ENCODE results near the gene VDAC1.

The VDAC1 gene

DNA sequence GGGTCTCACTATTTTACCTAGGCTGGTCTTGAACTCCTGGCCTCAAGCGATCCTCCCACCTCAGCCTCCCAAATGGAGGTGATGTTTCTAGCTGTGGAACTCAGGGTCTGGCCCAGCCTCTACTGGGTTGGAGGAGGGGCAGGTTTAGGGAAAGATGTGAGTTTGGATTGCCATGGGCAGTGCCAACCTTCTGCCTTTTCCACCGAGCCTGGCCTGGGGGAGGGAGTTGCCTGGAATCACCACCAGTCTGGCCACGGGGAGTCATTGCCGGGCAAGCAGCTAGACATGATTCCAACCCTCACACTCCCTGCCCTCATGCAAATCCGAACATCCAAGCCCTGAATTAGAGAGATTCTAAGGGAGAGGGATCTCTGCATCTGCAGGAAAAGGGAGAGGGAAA, 21.0 kb upstream of the VDAC1 start:
- DNase-seq (ENCODE audit: low read depth in 2 of 3, low spot score in 1 of 3), result no peak

DNA sequence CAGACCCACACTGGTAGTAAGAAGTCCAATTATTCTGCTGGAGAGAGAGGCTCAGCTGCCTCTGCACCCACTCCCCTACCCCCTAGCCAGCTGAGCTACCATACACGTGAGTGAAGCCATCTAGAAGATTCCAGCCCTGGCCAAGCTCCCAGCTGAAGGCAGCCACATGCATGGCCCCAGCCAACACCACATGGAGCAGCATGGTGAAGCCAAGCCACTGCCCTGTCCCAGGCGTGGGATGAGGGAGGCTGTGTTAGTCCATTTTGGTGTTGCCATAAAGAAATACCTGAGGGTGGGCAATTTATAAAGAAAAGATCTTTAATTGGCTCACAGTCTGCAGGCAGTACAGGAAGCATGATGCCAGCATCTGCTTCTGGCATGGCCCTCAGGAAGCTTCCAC, 20.0 kb upstream of the VDAC1 start:
- DNase-seq (ENCODE audit: low read depth in 2 of 3, low spot score in 1 of 3), result no peak

- DNase-seq (ENCODE audit: low read depth in 2 of 3, low spot score in 1 of 3), result no peak
These were observed 17.6 kb upstream of the VDAC1 start for GRCh38 chr5:134022333-134022732.

- no peak for DNase-seq (ENCODE audit: low read depth in 2 of 3, low spot score in 1 of 3)
These were observed 15.4 kb upstream of the VDAC1 start for GRCh38 chr5:134020188-134020587.

DNA sequence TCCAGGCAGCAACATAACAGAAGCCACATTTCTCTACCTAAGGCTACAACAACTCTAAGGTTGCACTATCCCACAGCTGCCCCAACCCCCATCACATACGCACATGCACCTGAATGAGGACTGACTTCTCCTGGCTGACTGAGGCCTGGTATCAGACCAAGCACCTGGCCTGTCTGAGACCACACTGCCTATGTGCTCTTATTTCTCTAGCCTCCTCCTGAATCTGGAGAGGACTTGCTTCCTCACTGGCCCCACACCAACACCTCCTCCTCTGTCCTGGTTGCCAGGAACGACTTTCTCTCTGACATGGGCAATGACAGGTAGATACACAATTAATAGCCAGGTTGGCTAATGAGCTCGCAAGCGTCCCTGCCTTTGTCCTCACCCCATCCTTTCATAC, 14.9 kb upstream of the VDAC1 start:
- no peak for DNase-seq (ENCODE audit: low read depth in 2 of 3, low spot score in 1 of 3)

GRCh38 chr5:134018986-134019316, 14.2 kb upstream of the VDAC1 start:
- no peak for DNase-seq (ENCODE audit: low read depth in 2 of 3, low spot score in 1 of 3)

DNA sequence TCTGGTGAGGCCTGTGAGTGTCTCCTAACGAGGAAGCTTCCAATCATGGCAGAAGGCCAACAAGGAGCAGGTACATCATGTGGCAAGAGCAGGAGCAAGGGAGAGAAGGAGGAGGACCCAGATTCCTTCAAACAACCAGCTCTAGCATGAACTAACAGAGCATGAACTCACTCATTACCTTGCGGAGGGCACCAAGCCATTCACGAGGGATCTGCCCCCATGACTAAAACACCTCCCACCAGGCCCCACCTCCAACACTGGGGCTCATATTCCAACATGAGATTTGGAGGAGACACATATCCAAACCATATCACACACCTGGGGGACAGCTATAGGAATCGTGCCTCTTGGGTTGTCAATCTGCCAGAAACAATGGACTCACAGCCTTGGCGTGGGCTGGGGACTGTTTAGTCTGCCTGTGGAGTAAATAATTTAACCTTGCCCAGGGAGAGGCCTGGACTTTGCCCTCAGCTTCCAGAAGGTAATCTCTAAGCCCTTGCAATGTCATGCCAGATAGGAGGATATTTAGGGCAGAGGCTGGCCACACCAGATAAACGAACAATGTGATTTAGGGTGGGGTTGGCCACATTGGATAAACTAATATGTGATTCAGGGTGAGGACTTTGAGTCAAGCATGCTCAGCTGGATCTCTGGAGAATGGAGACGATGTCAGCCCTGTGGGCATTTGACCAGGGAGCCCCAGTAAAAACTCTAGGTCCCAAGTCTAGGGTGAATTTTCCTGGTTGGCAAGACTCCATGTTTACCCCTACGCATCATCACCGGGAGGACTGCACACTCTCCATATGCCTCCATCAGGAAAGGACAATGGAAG, 13.6 kb upstream of the VDAC1 start:
- DNase-seq (ENCODE audit: low read depth in 2 of 3, low spot score in 1 of 3), result no peak

GRCh38 chr5:134008266-134008749, 3.5 kb upstream of the VDAC1 start:
- no peak for DNase-seq (ENCODE audit: low read depth in 2 of 3, low spot score in 1 of 3)

DNA sequence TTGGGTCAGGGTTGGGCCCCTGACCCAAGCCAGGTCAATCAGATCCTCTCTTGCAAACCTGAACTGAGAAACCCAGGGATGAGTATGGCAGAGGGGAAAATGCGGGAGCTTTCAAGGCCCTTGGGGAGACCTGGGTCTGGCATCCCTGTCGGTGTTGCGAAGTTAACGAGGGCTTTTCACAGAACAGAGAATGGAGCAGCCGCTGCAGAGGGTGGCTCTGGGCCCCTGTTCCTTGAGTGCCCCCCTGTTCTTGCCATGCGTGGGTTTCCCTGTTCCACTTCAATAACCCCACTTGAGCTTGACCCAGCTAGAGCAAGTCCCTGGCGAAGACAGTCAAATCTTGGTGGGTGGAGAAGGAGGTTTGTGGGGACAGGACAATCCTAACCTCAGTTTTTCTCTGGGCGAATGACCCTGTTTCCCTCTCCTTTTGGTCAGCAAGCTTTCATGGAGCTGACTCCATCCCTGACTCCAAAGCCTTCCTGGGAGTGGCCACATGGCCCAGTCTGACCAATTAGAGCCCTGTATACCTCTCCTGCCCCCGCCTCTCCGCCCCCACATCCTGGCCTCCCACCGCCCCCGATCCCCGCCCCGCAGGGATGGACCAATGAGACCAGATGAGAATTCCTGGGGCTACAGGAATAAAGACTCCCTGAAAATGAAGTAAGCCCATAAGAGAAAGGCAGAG, 2.9 kb upstream of the VDAC1 start:
- DNase-seq (ENCODE audit: low read depth in 2 of 3, low spot score in 1 of 3), result no peak

GRCh38 chr5:134006115-134006514, 1.3 kb upstream of the VDAC1 start:
- no peak for DNase-seq (ENCODE audit: low read depth in 2 of 3, low spot score in 1 of 3)

DNA sequence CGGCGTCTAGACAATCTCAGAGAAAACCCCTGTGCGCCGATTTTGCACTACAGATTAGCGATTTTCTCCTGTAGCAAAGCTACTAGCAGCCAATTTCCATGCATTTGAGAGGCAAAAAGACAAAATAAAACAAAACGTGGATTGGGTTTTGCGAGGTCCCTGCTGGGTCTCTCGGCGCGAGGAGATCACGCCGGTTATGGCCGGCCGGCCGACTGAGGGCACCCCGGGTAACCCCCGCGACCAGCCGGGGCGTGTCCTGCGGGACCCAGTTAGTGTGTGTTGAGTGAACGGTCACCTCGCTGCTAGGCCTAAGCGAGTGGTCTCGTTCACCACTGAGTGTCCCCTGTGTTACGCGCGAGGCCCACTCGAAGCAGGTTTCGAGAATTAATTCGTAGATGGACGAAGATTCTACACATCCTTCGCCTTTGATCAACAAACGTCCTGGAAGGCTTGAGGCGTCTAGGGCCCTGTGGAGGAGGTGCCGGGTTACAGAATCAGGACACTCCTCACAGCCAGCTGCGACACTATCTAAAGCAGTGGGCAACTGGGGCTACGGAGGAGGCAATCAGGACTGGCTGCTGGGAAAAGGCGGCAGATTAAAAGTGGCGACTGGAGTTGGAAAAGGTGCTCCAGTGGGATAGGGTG, 764 bp upstream of the VDAC1 start:
- DNase-seq (ENCODE audit: low read depth in 2 of 3, low spot score in 1 of 3), result peak in 1 of 3 donors; percentile 18

- peak; percentile 26 to 43 (median 32) for DNase-seq (ENCODE audit: low read depth in 2 of 3, low spot score in 1 of 3)
These were observed 754 bp downstream of the VDAC1 start for GRCh38 chr5:134003817-134004625.

DNA sequence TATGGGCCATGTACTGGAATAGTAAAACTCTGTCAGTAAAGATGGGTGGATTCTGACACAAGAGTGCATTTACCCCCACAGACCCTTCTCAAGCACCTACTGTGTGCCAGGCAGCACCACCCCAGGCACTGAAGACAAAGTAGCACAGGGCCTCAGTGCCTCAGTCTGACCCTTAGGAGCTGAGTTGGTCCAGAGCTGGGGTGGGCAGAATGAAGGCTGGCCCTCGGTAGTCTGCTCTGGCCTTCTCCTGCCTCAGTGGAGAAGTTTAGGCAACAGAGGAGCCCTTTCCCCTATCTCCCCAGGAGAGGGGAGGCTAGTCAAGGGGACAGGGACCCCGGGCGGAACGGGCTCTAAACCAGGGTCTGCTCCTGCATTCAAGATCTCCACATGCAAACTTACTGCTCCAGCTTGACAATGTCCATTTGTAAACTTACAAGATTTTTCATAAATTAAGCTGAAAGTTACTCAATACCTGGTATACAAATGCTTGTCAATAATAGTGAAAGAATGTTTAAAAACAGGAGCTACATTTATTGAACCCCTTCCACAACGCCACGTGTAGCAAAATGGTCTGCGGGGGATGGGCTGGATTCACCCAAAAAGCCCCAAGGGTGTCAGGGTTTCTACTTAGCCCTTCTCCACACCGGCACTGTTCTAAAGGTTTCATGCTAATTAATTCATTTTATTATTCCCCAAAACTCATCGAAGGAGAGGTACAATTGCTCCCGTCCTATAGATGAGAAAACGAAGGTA, 1.5 kb downstream of the VDAC1 start:
- DNase-seq (ENCODE audit: low read depth in 2 of 3, low spot score in 1 of 3), result peak; percentile 23 to 31 (median 24)

DNA sequence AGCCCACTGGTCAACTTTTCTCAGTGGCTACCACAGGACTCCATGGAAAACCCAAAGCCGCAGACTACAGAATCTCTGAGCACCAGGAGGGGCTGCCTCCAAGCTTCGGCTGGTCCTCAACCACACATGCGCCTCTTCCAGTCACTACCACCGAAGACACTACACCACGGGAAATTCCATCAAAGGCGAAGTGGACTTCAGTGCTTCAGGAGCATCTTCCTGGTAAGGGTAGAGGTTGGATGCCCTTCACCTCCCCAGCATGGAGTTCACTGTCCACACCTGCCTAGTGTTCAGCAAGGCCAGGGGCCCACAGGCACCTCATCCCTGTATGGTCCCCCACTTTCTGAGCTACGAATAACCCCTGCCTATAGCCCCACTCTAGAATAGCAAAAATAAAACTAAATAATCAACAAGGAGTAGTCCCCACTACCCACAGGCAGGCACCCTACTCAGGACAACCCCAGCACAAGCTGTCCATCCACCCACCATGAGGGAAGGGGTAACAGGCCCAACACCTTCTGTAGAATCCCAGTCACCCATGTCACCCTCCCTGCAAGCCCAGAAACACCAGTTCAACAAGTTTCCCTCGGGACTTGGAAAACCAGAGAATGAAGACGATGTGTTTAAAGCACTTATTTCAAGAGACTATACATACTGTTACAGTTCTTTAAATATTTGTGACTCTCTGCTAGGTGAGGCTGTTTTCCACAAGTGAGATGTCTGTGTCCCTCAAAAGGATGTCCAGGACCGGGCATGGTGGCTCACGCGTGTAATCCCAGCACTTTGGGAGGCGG, 2.6 kb downstream of the VDAC1 start:
- DNase-seq (ENCODE audit: low read depth in 2 of 3, low spot score in 1 of 3), result no peak

GRCh38 chr5:134000696-134001453, 3.9 kb downstream of the VDAC1 start:
- DNase-seq (ENCODE audit: low read depth in 2 of 3, low spot score in 1 of 3), result no peak

GRCh38 chr5:134000091-134000511, 4.7 kb downstream of the VDAC1 start:
- DNase-seq (ENCODE audit: low read depth in 2 of 3, low spot score in 1 of 3), result no peak

DNA sequence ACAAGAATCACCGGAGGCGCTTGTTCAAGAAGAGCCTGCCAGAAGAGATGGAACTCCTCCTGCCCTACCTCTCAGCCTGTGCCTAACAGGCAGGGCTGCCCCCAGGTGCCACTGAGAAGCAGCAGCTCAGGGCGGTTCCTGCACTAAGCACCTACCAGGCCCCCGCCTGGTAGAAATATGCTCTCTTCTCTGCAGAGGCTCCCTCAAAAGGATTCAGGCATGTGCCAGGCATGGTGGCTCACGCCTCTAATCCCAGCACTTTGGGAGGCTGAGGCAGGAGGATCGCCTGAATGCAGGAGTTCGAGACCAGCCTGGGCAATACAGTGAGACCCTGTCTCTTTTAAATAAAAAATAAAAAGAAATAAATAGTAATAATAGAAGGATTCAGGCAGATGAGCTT, 6.0 kb downstream of the VDAC1 start:
- DNase-seq (ENCODE audit: low read depth in 2 of 3, low spot score in 1 of 3), result no peak

DNA sequence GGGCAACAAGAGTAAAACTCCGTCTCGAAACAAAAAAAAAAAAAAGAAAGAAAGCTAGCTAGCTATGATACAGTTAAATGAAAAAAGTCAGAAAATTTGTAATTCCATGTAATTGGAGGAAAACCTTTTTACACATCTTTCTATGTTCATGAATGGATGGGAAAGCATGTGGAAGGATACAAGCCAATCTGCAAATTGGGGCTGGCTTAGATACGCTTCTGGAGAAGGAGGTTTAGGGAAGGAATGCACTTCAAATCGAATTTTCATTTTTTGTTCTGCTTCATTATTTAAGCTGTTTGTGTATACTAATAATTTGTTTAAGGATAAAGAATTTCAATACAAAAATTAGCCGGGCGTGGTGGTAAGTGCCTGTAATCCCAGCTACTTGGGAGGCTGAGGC, 6.7 kb downstream of the VDAC1 start:
- no peak for DNase-seq (ENCODE audit: low read depth in 2 of 3, low spot score in 1 of 3)

DNA sequence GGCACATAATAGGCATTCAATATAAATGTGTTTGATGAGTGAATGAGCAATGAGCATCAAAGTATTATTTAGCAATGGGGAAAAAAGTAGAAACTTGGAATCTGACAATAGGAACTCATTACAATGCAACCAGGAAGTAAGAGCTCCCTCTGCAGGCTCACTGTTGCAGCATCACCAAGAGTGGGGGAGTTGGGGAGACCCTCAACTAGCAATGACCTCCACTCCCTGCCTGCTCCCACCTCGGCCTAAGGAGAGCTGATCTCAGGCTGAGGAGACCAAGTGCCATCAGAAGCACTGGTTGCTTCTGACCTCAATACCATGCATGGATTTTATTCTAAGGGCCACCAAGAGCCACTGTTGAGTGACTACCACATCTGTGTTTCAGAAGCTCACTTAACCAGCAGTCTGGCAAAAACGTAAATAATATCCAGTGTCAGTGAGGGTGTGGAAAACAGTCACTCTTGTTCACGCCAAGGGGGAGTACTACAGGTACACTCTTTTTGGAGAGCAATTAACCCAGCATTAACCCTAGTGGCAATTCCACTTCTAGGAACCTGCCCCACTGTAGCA, 8.0 kb downstream of the VDAC1 start:
- no peak for DNase-seq (ENCODE audit: low read depth in 2 of 3, low spot score in 1 of 3)

Data from stimulated activated CD4-positive, alpha-beta T cell treated with anti-CD3 and anti-CD28 coated beads, Interleukin-12 subunit alpha, Interleukin-12 subunit beta, amount 100 ng/mL, for 48 hours (primary cell).